Right atrium auricular region (tissue), 2 donors: Measurements from ENCODE around the gene GUK1. TPM values are rescaled to one million over a fixed set of nuclear protein-coding genes. Genes with fewer than 3 reads are reported as not detected.

Source experiments
- DNase-seq: peaks from one replicate; pipeline ENCODE4 v3.0.0-alpha.2; 2019; ENCODE audit warnings: low spot score
- H3K27ac ChIP-seq, 2 donors: fragments of 200-600 bp; sonication (generic); 1 replicate in 1 of 2; 2 replicates in 1 of 2; pipeline ENCODE4 v1.5.1; 2016 to 2019
- H3K27me3 ChIP-seq, 2 donors: fragments of 200-600 bp; sonication (generic); one replicate each; pipeline versions ENCODE4 v1.5.1 to v1.6.0; 2017 to 2019
- H3K36me3 ChIP-seq: fragments of 200-600 bp; sonication (generic); one replicate; pipeline ENCODE4 v1.5.1; 2016
- H3K4me1 ChIP-seq, 2 donors: fragments of 200-600 bp; sonication (generic); one replicate each; pipeline versions ENCODE4 v1.5.1 to v1.6.0; 2017 to 2019
- H3K4me3 ChIP-seq, 2 donors: fragments of 200-600 bp; sonication (generic); 1 replicate in 1 of 2; 2 replicates in 1 of 2; pipeline ENCODE4 v1.5.1; 2017 to 2019; ENCODE audit warnings: mild to moderate bottlenecking in 1 of 2, moderate library complexity in 1 of 2
- H3K9me3 ChIP-seq, 2 donors: fragments of 200-600 bp; sonication (generic); one replicate each; pipeline ENCODE4 v1.5.1; 2019
- total RNA-seq, 2 donors: library from RNA; depleted of rRNA; stranded (reverse); fragments of >200 nt; gene quantifications; one replicate each; pipeline ENCODE4 v1.1.0, GENCODE V29; 2016
- TF ChIP-seq, protein P1 (sequence below), 2 donors: fragments of 200-600 bp; sonication (generic); IDR thresholded peaks; one replicate each; pipeline ENCODE4 v1.5.1; 2019; ENCODE audit warnings: antibody characterized with exemption in 2 of 2

The GUK1 gene
- total RNA-seq, 2 donors from 2014 or later = 179 to 277 TPM

DNA sequence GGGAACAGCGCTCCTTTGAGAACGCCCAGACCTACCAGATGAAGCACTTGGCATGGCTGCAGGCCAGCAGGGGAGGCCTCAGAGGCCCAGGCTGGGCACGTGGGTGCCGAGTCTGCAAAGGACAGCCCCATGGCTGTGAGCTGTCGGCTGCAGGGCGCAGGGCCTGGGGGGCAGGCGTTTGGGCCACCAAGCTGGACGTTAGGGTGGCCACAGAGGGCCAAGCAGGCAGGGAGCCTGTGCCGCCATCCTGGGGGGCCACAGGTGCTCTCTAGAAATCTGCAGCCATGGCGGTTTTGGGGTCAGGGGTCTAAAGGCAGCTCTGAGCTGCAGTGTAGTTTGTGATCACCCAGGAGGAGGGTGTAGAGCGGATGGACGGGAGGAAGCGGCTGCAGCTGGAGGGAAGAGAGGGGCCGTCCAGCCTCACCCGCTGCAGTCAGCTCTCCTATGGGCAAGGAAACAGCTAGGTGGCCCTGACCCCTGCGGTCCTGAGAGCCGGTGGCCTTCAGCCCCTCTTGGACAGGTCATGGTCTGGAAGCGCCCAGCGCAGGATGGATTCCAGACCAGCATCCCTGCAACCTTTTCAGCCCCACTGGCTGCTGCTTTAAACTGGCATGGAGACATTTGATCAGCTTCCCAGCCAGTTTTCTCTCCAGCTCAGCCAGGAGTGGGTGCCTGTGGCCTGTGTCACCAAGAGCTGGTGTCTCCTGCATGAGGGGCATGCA lies 36.5 kb downstream of the GUK1 start:
- no peak overlapping the region for H3K27ac ChIP-seq
- TF ChIP-seq, protein P1, sequence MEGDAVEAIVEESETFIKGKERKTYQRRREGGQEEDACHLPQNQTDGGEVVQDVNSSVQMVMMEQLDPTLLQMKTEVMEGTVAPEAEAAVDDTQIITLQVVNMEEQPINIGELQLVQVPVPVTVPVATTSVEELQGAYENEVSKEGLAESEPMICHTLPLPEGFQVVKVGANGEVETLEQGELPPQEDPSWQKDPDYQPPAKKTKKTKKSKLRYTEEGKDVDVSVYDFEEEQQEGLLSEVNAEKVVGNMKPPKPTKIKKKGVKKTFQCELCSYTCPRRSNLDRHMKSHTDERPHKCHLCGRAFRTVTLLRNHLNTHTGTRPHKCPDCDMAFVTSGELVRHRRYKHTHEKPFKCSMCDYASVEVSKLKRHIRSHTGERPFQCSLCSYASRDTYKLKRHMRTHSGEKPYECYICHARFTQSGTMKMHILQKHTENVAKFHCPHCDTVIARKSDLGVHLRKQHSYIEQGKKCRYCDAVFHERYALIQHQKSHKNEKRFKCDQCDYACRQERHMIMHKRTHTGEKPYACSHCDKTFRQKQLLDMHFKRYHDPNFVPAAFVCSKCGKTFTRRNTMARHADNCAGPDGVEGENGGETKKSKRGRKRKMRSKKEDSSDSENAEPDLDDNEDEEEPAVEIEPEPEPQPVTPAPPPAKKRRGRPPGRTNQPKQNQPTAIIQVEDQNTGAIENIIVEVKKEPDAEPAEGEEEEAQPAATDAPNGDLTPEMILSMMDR (IDR thresholded peaks at IDR 0.05) = no peak
- no peak for DNase-seq

DNA sequence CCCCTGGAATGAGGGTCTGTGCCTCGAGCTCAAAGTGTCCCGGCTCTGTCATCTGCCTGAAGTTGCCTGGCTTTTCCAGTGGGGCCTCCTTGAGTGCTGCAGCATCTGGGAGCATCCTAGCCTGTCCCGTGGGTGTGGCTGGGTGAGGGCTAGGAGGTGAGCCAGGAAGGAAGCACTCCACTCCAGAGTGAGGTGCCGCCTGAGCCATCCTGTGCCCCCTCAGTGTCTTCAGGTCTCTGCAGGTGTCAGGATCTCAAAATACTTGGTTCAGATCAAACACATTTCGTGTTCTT lies 37.0 kb downstream of the GUK1 start:
- no peak for DNase-seq

More for the DNA sequence above, 36.5 kb downstream of the GUK1 start:
- H3K9me3 ChIP-seq = no peaks in the 10 kb centered on the region
- no peak overlapping the region for H3K4me3 ChIP-seq
- no peaks in the 10 kb centered on the region for H3K27me3 ChIP-seq
- peaks cover 18% of the 10 kb centered on the region for H3K36me3 ChIP-seq
- peaks cover 0 to 3% of the 10 kb centered on the region in 2 donors for H3K4me1 ChIP-seq

DNA sequence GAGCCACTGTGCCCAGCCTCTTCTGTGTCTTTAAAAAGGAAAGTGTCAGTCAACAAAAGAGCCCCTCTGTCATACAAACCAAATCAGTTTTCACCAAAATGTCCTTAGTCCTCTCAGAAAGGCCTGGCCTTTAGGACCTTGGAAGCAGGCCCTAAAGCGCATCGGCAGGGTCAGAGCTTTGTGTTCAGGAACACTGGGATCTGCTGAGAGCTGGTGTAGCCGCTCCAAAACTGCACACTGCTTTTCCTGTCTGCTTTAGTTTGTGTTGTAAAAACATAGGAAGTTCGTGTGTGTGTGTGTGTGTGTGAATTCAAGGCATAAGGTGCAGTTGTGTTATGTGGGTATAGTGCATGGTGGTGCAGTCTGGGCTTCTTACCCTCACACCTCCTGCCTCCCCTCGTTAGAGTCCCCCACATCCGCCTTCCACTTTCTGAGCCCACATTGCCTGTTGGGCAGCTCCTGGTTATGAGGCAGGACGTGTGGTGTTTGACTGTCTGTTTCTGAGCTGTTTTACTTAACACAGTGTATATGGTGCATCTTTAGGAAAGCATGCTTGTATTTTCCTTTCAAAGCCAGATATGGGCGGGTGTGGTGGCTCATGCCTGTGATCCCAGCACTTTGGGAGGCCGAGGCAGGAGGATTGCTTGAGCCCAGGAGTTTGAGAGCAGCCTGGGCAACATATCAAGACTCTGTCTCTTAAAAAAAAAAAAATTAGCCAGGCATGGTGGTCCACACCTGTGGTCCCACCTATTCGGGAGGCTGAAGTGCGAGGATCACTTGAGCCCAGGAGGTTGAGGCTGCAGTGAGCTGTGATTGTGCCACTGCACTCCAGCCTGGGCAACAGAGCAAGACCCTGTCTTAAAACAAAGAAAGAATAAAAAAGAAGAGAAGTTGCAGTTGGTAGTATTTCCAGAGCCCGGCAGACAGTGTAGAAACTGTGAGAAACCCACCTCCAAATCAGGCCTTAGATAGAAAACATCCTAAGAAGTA lies 37.9 kb downstream of the GUK1 start:
- H3K27ac ChIP-seq = no peak overlapping the region
- peaks cover 18% of the 10 kb centered on the region for H3K36me3 ChIP-seq
- no peaks in the 10 kb centered on the region for H3K27me3 ChIP-seq
- TF ChIP-seq, protein P1 (IDR thresholded peaks at IDR 0.05) = no peak
- peaks cover 0 to 3% of the 10 kb centered on the region in 2 donors for H3K4me1 ChIP-seq
- H3K9me3 ChIP-seq = no peaks in the 10 kb centered on the region
- no peak for DNase-seq
- H3K4me3 ChIP-seq = no peak overlapping the region

More for the DNA sequence above, 37.0 kb downstream of the GUK1 start:
- TF ChIP-seq, protein P1 (IDR thresholded peaks at IDR 0.05) = no peak
- Histone ChIP-seq H3K27me3 (no peaks in the 10 kb centered on the region), H3K27ac (no peak overlapping the region), H3K4me1 (peaks cover 0 to 3% of the 10 kb centered on the region in 2 donors), H3K9me3 (no peaks in the 10 kb centered on the region), H3K36me3 (peaks cover 18% of the 10 kb centered on the region), H3K4me3 (no peak overlapping the region)

DNA sequence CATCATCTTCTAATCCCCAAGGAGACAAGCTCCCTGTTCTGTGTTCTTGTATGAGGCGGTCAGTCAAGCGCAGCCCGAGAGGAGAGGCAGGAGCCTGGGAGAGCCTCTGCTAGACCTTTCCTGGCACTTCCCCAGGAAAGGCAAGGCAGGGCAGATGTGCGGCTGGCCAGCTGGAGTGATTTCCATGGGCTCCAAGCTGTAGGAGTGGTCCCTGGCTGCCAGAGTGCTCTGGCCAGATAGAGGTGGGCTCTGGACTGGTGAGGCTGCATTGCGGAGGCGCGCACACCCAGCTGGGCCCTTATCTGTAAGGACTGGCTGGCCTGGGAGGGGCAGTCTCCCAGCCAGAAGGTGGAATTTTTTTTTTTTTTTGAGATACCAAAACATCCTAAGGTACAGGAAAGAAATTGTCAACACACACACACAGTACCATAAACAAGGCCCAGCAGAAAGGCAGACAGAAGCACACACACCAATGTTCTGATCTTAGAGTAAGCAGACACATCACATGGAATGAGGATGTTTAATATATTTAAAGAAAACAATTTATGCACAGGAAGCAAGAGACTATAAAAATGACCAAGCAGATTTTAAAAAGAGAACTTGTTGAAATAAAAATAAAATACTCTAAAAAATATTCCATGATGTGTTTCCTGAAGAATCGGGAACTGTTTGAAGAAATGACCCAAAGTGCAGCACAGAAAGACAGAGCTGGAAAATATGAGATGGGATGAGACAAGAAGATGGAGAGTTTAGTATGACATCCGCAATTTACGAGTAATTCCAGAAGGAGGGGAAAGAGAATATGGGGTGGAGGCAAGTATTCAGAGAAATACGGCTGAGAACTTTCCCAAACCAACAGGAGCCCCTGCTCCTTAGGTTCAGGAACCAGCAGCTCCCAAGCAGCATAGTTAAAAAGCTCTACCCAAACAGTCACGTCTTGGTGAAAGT lies 38.9 kb downstream of the GUK1 start:
- H3K9me3 ChIP-seq = no peaks in the 10 kb centered on the region
- no peaks in the 10 kb centered on the region for H3K27me3 ChIP-seq
- H3K4me1 ChIP-seq = no peaks in the 10 kb centered on the region
- TF ChIP-seq, protein P1 (IDR thresholded peaks at IDR 0.05) = no peak
- H3K36me3 ChIP-seq = peaks cover 18% of the 10 kb centered on the region
- no peak overlapping the region for H3K4me3 ChIP-seq
- DNase-seq = no peak
- no peak overlapping the region for H3K27ac ChIP-seq

DNA sequence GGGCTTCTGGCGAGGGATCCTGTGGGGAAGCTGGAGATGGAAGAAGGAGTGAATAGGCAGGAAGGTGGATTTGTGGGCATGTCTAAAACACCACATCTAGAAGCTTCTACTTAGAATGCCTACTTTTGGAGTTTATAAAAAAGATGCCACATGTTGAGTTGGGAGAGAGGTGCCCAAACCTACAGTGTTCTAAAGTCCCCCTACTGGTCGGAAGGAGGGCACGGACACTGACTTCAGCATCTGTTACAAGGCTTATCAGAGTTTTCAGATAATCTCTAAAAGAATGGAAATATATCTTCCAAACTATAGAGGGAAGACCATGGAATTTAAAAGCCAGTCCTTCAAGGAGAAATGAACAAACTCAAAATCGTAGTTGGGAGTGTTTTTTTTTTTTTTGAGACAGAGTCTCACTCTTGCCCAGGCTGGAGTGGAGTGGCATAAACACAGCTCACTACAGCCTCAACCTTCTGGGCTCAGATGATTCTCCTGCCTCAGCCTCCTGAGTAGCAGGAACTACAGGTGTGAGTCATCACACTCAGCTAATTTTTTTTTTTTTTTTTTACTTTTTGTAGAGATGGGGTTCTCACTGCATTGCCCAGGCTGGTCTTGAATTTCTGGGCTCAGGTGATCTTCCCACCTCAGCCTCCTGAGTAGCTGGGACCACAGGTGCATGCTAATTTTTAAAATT lies 40.3 kb downstream of the GUK1 start:
- H3K9me3 ChIP-seq = no peaks in the 10 kb centered on the region
- TF ChIP-seq, protein P1 (IDR thresholded peaks at IDR 0.05) = no peak
- no peaks in the 10 kb centered on the region for H3K27me3 ChIP-seq
- H3K27ac ChIP-seq = no peak overlapping the region
- peaks cover 11% of the 10 kb centered on the region for H3K36me3 ChIP-seq
- DNase-seq = no peak
- no peaks in the 10 kb centered on the region for H3K4me1 ChIP-seq
- no peak overlapping the region for H3K4me3 ChIP-seq
